ENCODE results near the gene TMEM8B.

GRCh38 chr9:35828716-35829083 is 328 bp upstream of the TMEM8B start, which contains the start of gene FAM221B:
- no peak for TF ChIP-seq CTCF (conservative IDR thresholded peaks at IDR 0.05)
- no peak for TF ChIP-seq EZH2 (IDR thresholded peaks at IDR 0.05; ENCODE audit: low read depth)
